ENCODE data around the gene CCSER2.
"Not testable (repeated sequence)": the region's sequence is repeated elsewhere in the genome, so short reads cannot be mapped to it uniquely, and the experiment has no call there.

Gene CCSER2

DNA sequence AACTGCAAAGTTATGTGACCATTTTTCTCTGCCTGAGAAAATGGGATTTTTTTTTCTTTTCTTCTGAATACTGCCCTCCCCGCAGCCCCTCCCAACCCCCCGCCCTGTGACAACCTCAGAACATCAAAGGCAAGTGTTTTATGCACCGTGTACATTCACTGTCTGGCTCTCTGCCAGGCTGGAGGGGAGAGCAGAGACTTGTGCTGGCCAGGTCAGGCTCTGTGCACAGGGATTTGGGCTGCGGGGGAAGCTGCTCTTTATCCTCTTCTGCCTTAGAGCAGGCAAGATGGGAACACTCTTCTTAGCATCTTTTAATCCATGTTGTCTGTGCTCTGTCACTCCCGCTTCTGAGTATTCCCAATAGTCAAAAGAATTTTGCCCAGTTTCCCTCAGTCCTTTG is 195.1 kb downstream of the CCSER2 start:
- no peak for DNase-seq (ENCODE audit: low spot score)

DNA sequence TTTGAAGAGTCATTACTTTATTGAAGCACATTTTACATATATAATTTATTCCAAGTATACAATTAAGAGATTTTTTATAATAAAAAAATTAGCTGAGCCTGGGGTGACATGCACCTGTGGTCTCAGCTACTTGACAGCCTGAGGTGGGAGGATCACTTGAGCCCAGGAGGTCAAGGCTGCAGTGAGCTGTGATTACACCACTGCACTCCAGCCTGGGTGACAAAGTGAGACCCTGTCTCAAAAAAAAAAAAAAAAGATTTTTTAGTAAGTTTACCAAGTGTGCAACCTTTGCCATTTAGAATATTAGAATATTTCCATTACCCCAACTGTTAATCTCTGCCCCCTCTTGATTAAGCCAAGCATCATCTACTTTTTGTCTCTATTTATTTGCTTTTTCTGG is 196.0 kb downstream of the CCSER2 start:
- no peak for DNase-seq (ENCODE audit: low spot score)

DNA sequence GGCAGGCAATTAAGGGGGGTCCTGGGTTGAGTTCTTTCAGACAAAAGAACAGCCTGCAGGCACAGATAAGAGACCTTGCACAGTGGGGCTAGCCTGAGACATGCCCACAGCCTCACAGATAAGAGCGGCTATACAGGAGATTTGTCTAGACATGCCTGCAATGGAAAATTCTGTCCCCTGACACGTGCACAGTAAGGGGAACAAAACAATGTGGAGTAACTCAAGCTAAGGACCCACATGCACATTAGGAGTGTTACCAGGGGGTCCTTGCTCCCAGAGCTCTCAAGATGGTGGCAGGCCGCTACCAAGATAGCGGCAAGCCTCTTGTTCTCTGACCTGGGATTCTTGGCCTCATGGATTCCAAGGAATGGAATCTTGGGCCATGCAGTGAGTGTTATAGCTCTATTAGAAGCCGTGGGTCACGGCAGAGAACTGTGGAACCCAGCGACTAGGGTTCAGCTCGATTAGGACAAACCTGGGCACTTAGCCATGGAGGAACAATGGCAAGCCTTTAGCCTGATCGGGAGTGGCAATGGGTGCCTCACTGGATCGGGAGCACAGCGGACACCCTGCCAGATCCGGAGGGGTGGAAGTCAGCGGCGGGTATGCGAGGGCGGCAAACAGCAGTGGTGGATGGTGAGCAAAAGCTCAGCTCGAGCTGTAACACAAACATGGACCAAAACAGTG is 196.9 kb downstream of the CCSER2 start:
- DNase-seq (ENCODE audit: low spot score), result no peak

DNA sequence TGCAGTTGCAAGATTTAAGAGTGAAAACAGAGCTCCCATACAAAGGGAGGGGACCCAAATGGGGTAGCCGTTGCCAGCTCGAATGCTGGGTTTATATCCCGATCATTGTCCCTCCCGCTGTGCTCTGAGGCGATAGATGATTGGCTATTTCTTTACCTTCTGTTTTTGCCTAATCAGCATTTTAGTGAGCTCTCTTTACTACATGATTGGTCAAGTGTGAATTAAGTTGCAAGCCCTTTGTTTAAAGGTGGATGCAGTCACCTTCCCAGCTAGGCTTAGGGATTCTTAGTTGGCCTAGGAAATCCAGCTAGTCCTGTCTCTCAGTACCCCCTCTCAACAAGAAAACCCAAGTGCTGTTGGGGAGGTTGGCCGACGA is 197.4 kb downstream of the CCSER2 start:
- DNase-seq (ENCODE audit: low spot score), result not testable (repeated sequence)

DNA sequence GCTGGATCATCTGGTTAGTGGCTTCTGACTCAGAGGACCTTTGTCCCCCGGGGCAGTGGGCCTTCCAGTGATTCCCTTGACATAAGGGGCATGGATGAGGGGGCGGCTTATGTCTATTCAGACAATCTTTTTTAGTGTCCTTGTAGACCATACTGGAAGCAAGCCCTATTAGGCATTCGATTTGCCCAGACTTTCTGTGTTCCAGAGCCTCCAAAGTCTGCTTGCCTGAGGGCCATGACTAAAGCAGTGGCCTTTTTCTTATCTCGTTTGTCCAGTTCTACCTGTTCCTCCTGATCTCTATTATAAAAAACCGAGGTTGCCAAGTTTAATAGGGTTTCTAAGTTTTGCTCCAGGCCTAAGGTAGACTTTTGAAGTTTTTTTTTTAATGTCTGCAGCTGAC is 199.0 kb downstream of the CCSER2 start:
- DNase-seq (ENCODE audit: low spot score), result not testable (repeated sequence)

DNA sequence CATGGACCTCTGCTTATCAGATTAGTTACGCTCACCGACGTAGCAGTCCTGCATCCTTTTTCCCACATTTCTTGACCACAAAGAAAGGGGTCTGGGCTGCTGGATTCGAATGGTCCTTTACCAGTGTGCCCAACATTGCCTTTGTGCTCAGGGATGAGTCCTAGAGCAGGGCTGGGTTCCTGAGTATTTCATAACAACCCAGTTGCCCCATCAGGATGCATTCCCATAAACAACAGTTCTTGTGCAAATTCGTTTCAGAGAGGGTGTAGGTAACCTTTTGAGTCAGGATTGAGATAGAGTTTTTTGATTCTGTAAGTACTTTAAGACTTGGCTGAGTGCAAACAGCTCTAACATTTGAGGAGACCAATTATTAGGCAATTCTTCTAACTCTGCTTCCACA is 200.1 kb downstream of the CCSER2 start:
- not testable (repeated sequence) for DNase-seq (ENCODE audit: low spot score)

DNA sequence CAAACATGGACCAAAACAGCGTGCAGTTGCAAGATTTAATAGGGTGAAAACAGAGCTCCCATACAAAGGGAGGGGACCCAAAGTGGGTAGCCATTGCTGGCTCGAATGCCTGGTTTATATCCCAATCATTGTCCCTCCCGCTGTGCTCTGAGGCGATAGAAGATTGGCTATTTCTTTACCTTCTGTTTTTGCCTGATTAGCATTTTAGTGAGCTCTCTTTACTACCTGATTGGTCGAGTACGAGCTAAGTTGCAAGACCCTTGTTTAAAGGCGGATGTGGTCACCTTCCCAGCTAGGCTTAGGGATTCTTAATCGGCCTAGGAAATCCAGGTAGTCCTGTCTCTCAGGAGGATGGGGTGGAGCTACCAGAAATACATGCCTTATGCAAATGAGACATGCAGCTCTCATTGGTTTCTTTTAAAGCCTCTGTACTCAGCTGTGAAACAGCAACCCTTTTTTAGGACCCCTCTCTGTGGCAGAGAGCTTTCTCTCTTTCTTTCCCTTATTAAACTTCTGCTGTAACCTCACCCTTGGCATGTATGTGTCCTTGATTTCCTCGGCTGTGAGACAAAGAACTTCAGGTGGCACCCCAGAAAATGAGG is 202.4 kb downstream of the CCSER2 start:
- DNase-seq (ENCODE audit: low spot score), result no peak

DNA sequence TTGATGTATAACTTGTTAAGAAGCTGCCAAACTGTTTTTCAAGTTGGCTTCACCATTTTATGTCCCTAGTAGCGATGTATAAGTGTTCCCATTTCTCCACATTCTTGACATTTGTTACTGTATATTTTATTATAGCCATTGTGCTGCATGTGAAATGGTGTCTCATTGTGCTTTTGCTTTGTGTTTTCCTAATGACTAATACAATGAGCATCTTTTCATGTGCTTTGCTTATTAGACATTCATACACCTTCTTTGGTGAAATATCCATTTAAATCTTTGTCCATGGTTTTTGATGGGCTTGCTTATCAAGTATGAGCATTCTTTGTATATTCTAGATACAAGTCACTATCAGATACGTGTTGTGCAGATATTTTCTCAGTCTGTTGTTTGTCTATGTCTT is 203.0 kb downstream of the CCSER2 start:
- no peak for DNase-seq (ENCODE audit: low spot score)

DNA sequence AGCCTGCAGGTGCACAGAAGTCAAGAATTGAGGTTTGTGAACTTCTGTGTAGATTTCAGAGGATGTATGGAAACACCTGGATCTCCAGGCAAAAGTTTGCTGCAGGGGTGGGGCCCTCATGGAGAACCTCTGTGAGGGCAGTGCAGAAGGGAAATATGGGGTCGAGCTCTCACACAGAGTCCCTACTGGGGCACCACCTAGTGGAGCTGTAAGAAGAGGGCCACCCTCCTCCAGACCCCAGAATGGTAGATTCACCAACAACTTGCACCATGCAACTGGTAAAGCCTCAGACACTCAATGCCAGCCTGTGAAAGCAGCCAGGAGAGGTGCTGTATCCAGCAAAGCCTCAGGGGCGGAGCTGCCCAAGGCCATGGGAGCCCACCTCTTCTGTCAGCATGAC is 205.8 kb downstream of the CCSER2 start:
- DNase-seq (ENCODE audit: low spot score), result no peak

DNA sequence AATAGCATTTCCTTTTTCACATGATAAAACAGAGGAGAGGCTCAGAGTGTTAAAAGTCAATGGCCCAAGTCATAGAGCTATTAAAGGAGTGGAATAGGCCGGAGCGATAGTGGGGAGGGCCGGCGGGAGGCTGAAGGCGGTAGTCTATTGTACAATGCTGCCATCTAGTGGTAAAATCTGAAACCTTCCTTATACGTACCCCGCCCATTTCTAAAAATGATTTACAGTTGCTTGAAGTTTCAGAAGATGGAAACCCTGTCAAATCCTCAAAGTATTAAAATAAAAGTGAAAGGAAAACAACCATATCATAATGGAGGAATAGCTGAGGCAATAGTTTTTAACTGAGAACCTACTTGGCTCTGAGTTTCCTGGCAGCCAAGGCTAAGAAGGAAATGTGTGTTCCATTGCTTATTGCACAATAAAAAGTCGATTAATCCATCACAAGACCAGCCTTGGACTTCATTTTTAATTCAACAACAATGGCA is 209.1 kb downstream of the CCSER2 start:
- DNase-seq (ENCODE audit: low spot score), result peak; percentile 82

DNA sequence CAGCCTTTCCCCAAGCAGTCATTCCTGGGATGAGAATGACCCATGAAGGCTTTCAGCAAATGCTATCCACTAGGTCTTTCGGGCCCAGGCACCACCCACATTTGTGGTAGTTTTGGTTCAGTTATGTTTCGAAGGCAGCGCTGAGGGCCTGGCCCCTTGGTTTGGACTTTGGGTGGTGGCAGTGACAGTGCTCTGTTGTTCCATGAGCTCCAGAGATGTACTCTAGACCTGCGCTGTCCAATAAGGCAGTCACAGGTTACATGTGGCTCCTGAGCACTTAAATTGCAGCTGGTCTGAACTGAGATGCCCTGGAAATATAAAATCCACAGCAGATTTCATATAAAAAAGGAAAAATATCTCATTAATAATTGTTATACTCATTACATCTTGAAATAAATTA is 209.6 kb downstream of the CCSER2 start:
- no peak for DNase-seq (ENCODE audit: low spot score)

DNA sequence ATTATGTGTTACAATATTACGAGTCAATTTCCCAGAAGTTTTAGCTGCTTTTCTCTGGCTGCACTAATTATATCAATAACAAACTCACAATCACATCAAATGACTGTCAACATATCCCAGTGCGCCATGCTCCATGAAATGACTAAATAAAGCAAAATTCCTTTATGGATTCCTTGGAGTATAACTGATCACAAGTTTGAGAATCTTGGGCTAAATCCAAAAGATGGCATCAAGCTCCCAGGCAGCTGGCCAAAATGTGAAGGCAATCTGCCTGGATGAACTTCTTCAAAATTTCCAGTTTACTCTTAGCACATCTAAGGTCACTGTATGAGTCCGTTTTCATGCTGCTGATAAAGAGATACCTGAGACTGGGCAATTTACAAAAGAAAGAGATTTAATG is 210.8 kb downstream of the CCSER2 start:
- peak; percentile 38 for DNase-seq (ENCODE audit: low spot score)

DNA sequence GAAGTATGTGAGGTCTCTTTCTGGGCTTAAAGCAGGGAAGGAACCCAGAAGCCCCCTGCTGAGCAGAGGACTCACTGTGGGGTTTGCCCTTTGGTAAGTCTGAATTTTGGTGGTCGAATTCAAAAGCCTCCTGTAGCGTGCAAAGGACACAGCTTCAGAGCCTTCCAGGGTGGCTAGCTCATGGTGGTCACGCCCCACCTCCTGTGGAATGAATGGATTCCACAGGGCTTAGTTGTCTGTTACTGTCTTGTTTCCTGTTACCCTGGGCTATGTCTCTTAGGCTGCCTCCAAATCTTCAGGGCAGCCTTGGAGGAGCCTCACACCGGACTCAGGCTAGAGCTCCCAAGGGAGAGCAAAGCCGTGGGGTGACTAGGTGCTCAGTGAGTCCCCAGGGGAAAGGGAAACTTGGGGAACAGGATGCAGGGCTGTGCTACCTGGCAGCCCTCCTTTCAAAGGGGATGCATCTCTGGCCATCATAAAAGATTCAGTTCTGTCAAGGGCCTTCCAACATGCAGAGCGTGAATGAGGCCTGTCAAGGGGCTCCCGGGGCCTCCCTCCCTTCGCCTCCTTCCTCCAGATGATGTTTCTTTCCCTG is 211.7 kb downstream of the CCSER2 start:
- DNase-seq (ENCODE audit: low spot score), result peak; percentile 92

DNA sequence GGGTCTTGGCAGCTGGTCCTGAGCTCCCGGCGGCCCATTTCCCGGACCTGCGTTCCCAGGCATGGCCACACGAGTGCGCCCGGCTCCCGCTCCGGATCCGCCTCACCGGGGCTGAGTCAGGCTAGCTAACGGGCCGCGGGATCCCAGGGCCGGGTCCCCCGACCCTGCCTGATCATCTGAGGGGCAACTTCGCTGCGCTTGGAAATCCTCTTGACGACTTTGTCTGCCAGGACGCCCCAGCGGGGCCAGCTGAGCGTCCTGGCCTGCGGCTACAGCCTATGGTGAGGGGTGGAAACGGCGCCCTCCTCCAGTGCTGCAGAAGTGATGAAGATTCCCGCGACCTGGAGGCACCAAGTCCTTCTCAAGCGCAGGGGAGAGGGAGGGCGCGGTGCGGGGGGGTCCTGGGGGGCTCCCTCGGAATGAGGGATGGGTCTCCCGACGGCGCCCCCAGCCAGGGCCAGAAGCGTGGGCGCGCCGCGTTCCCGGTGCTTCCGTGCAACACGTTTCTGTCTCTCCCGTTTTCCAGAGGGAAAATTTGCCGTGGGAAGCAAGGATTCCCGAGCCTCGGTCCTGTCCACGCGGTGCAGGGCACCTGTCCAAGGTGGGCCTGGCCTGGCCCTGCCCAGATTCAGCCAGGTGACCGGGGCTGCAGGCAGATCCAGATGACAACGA is 212.4 kb downstream of the CCSER2 start:
- DNase-seq (ENCODE audit: low spot score), result peak; percentile 78

DNA sequence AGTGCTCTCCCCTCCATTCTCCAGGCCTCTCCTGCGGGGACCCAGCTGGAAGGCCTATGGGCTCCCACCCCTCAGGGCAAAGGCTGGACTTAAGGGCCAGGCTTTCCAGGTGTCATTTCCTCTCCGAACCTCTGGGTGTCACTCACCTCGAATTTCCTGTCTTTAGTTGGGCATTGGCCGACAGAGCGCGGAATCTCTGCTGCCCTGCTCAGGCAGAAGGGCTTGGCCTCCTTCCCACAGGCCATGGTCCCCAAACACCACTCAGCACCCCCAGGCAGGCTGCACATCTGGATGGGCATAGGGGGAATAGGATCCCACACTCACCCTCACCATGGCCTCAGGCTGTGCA is 212.9 kb downstream of the CCSER2 start:
- no peak for DNase-seq (ENCODE audit: low spot score)

DNA sequence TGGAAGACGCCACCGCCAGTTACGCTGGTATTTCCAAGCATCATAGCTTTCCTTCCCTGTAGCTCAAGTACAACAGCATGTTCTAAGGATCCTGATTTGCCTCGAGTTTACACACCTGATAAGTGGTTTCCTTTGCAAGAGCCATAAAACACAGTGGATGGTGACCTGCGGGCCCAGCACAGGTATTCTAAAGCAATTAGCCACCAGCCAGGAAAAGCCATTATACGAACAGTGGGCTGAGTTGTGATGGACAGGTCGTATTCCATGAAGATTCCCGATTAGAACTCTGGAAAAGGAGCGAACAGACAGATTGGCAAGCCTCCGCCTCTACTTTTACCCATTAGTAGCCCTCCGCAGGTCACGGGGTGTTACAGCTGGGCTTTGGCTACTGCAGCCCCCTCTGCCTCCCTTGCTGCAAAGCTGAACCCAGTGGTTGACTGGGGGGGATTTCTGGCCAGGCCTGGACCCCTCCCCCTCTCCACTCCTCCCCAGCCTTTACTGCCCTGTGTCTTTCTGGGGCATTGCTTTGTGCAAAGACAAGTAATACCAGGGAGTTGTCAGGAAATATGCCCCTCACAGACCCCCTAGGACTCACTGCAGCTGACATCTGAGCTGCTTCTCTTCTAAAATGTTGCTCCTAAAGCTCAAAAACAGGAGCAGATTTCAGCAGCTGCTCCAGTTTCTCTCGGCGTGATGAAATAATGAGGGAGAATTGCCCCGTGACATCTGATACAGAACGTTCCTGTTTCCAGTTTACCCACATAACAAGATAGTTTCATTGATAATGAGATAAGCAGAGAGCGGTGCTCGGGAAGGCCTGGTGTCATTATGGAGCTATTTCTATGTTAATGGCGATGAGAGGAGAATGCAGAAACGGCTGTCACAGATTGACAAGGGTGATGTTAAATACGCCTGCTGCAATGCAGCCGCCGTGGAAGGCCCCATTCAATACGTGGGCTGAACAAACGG is 214.4 kb downstream of the CCSER2 start:
- DNase-seq (ENCODE audit: low spot score), result no peak

DNA sequence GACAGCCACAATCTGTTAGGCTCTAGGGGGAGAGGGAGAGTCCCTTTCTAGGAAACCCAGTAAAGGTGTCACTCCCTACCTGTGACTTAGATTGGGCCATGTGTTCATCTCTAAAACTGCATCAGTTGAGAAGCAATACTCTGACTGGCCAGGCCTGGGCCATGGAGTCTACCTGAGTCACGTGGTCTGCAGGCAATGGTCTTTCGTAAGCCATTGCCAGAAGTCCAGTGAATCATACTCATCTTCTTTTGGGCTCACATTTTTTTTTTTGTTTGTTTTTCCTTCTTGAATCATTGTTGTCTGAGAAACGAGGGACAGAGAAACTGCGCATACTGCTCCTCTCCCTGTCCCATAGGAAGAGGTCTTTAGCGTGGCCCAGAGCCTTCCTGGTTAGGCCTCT is 215.6 kb downstream of the CCSER2 start:
- no peak for DNase-seq (ENCODE audit: low spot score)

DNA sequence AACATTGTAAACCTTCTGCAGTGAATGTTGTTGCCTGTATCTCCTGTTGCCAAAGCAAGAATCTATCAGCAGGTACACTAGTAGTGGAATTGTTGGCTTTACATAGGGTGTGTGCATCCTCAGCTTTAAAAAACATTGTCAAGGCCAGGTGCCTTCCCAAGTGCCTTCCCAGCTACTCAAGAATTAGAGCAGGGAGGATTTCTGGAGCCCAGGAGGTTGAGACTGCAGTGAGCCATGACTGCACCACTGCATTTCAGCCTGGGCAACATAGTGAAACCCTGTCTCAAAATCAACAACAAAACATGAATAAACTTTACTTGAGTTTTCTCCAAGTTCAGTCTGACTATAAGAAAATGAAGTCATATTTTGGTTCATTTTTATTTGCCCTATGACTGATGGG is 217.3 kb downstream of the CCSER2 start:
- no peak for DNase-seq (ENCODE audit: low spot score)

DNA sequence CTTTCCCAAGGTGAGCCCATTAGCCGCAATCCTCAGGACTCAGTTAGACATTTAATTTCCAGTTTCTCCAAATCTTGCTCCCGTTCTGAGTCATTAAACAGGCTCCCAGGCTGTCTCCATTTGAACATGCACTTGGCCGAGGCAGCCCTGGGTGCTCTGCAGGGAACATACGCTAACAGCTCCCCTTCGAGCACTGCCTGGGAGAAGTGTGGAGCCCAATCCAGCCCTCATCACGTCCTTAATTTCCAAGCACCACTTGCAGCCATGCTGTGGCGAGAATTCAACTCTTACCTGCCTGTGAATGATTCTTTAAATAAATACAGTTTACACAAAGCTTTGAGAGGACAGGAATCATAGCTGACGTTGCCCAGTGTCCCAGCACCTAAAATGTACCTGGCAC is 218.2 kb downstream of the CCSER2 start:
- DNase-seq (ENCODE audit: low spot score), result no peak

DNA sequence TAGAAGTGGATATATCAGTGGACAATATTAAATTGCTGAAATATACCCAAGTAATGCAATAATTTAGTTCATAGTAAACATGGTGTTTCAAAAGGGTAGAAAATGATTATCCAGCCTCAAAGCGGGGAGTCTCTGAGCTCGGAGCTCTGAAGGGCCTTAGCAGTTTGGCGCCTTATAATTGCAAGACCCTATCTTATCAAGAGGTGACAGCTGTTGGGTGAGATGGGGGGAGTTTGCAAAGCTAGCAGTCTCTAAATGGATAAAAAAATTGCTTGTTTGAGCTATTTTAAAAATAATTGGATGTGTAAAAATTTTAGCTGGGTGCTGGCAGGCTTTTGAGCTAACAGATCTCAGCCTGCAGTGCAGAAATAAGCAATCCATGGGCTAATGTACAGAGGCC is 219.2 kb downstream of the CCSER2 start:
- DNase-seq (ENCODE audit: low spot score), result no peak

DNA sequence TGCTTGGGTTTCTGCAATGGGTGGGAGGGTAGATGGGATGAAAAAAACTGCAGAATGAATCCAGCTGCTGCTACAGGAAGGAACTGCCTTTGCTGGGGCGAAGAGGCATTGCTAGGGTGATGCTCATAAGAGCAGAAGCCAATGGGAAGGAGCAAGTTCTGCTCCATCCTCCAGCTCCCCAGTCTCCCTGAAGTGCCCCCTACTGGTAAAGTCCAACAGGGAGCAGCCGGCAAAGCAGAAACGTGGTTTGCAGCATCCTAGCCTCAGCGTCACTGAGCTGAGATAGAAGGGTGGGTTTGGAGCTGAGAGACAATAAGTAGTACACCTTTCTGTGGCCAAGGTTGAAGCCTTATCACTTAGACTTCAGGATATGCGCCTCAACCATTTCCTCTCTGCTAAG is 220.5 kb downstream of the CCSER2 start:
- DNase-seq (ENCODE audit: low spot score), result no peak
